Liver (tissue), 10 donors: ENCODE results near the gene KRTAP21-3. TPM values are rescaled to one million over a fixed set of nuclear protein-coding genes. Genes with fewer than 3 reads are reported as not detected.

Source experiments
- DNase-seq: peaks from one replicate; pipeline ENCODE4 v3.0.0-alpha.2; 2017; ENCODE audit warnings: low spot score
- H3K27ac ChIP-seq, 2 donors: one replicate each; pipeline ENCODE4 v1.7.0; 2013; ENCODE audit warnings: inconsistent platforms in 2 of 2, low read length in 2 of 2, control low read depth in 1 of 2, low read depth in 1 of 2, mild to moderate bottlenecking in 1 of 2
- H3K27me3 ChIP-seq, 4 donors: one replicate each; pipeline versions ENCODE4 v1.6.1 to v1.7.0; 2013; ENCODE audit warnings: low read length in 3 of 4, inconsistent platforms in 1 of 4, mild to moderate bottlenecking in 1 of 4, moderate library complexity in 1 of 4; ENCODE audit not compliant: control insufficient read depth in 4 of 4, insufficient read depth in 4 of 4
- H3K36me3 ChIP-seq, 4 donors: one replicate each; pipeline versions ENCODE4 v1.6.1 to v1.7.0; 2013; ENCODE audit warnings: low read length in 3 of 4, mild to moderate bottlenecking in 3 of 4, low read depth in 1 of 4, moderate library complexity in 1 of 4; ENCODE audit not compliant: control insufficient read depth in 4 of 4, insufficient read depth in 3 of 4
- H3K4me1 ChIP-seq, 4 donors: one replicate each; pipeline versions ENCODE4 v1.6.1 to v1.7.0; 2013; ENCODE audit warnings: low read length in 3 of 4, mild to moderate bottlenecking in 3 of 4, moderate library complexity in 1 of 4; ENCODE audit not compliant: control insufficient read depth in 4 of 4, insufficient read depth in 4 of 4
- H3K4me3 ChIP-seq, 3 donors: one replicate each; pipeline versions ENCODE4 v1.6.1 to v1.7.0; 2013; ENCODE audit warnings: low read length in 3 of 3, control low read depth in 1 of 3, low read depth in 1 of 3, mild to moderate bottlenecking in 1 of 3
- H3K9ac ChIP-seq, 2 donors: one replicate each; pipeline ENCODE4 v1.7.0; 2013; ENCODE audit warnings: low read length in 2 of 2, mild to moderate bottlenecking in 2 of 2, moderate library complexity in 2 of 2, control low read depth in 1 of 2, low read depth in 1 of 2
- H3K9me3 ChIP-seq, 4 donors: one replicate each; pipeline versions ENCODE4 v1.6.1 to v1.7.0; 2013; ENCODE audit warnings: low read length in 3 of 4; ENCODE audit not compliant: control insufficient read depth in 4 of 4
- ATF3 ChIP-seq: IDR thresholded peaks from 2 replicates; pipeline ENCODE4 v1.6.1; 2016; ENCODE audit warnings: antibody characterized with exemption
- CTCF ChIP-seq: fragments of 150-350 bp; IDR thresholded peaks from 2 replicates; pipeline ENCODE4 v1.5.1; 2017; ENCODE audit warnings: improper control_type of control experiment, low read depth, low read length; ENCODE audit not compliant: missing input control
- EGR1 ChIP-seq, 2 donors: IDR thresholded peaks; 2 replicates each; pipeline ENCODE4 v1.6.1; 2016 to 2018; ENCODE audit warnings: antibody characterized with exemption in 2 of 2, low read depth in 2 of 2
- FOXA1 ChIP-seq: IDR thresholded peaks from 2 replicates; pipeline ENCODE4 v1.6.1; 2016; ENCODE audit warnings: antibody characterized with exemption
- FOXA2 ChIP-seq: IDR thresholded peaks from 2 replicates; pipeline ENCODE4 v1.6.1; 2016; ENCODE audit warnings: antibody characterized with exemption
- GABPA ChIP-seq, 2 donors: IDR thresholded peaks in 1 of 2; conservative IDR thresholded peaks in 1 of 2; 2 replicates each; pipeline ENCODE4 v1.6.1; 2016; ENCODE audit warnings: antibody characterized with exemption in 2 of 2, mild to moderate bottlenecking in 1 of 2, moderate library complexity in 1 of 2
- HNF4A ChIP-seq, 2 donors: conservative IDR thresholded peaks; 2 replicates each; pipeline ENCODE4 v1.6.1; 2016; ENCODE audit warnings: antibody characterized with exemption in 2 of 2, mild to moderate bottlenecking in 2 of 2
- HNF4G ChIP-seq: IDR thresholded peaks from 2 replicates; pipeline ENCODE4 v1.6.1; 2016; ENCODE audit warnings: antibody characterized with exemption
- JUND ChIP-seq, 2 donors: IDR thresholded peaks; 2 replicates each; pipeline ENCODE4 v1.6.1; 2016; ENCODE audit warnings: antibody characterized with exemption in 2 of 2
- NR2F2 ChIP-seq: IDR thresholded peaks from 2 replicates; pipeline ENCODE4 v1.6.1; 2016; ENCODE audit warnings: antibody characterized with exemption
- RAD21 ChIP-seq, 2 donors: IDR thresholded peaks; 2 replicates each; pipeline ENCODE4 v1.6.1; 2016; ENCODE audit warnings: antibody characterized with exemption in 2 of 2, mild to moderate bottlenecking in 2 of 2
- REST ChIP-seq: IDR thresholded peaks from 2 replicates; pipeline ENCODE4 v1.6.1; 2016; ENCODE audit warnings: antibody characterized with exemption, mild to moderate bottlenecking
- SP1 ChIP-seq: IDR thresholded peaks from 2 replicates; pipeline ENCODE4 v1.6.1; 2018; ENCODE audit warnings: antibody characterized with exemption, mild to moderate bottlenecking
- TAF1 ChIP-seq: conservative IDR thresholded peaks from 2 replicates; pipeline ENCODE4 v1.6.1; 2016; ENCODE audit warnings: antibody characterized with exemption, mild to moderate bottlenecking
- ZBTB33 ChIP-seq: IDR thresholded peaks from 2 replicates; pipeline ENCODE4 v1.6.1; 2016; ENCODE audit warnings: antibody characterized with exemption
- WGBS: extraction: QIAGEN DNeasy Blood & Tissue Kit; methylation state at CpG from one replicate; pipeline ENCODE4 v1.1.7; 2013; 5-methylcytosine and 5-hydroxymethylcytosine counted together
- polyA plus RNA-seq, 2 donors: library from polyadenylated mRNA; stranded (reverse) in 1 of 2; unstranded in 1 of 2; fragments of 200-250 nt in 1 of 2; fragments of >200 nt in 1 of 2; fragmentation: Nextera tagmentation in 1 of 2; extraction: Ambion mirVana in 1 of 2; gene quantifications; one replicate each; pipeline versions ENCODE4 v1.2.1 to v1.2.3, GENCODE V29; 2013 to 2015
- small RNA-seq: library from RNA; depleted of rRNA; stranded (forward); fragments of <200 nt; gene quantifications from one replicate; pipeline ENCODE3, GENCODE V24; 2014
- total RNA-seq, 2 donors: library from RNA; depleted of rRNA; stranded (reverse); fragments of >200 nt; gene quantifications; one replicate each; pipeline ENCODE4 v1.2.3, GENCODE V29; 2014
- donor health status: healthy.
- donor health status: healthy.
- donor health status: healthy.
- donor health status: healthy.
- donor health status: healthy.

KRTAP21-3 gene
- total and polyA plus RNA-seq, 4 donors = not detected

- Histone ChIP-seq H3K27ac (no peak overlapping the region), H3K36me3 (no peaks in the 10 kb centered on the region), H3K27me3 (no peaks in the 10 kb centered on the region), H3K4me1 (no peaks in the 10 kb centered on the region), H3K9me3 (no peaks in the 10 kb centered on the region), H3K4me3 (no peak overlapping the region), H3K9ac (no peak overlapping the region)
- TF ChIP-seq TAF1 = no peak
- no peak for TF ChIP-seq FOXA1
- TF ChIP-seq HNF4A (conservative IDR thresholded peaks at IDR 0.05) = no peak
- TF ChIP-seq EGR1 (IDR thresholded peaks at IDR 0.05; ENCODE audit: low read depth in 2 of 2) = no peak
- TF ChIP-seq ZBTB33 = no peak
- no peak for TF ChIP-seq ATF3
- TF ChIP-seq RAD21 (IDR thresholded peaks at IDR 0.05) = no peak
- no peak for TF ChIP-seq SP1
- TF ChIP-seq FOXA2 = no peak
- no peak for TF ChIP-seq NR2F2
- no peak for TF ChIP-seq JUND (IDR thresholded peaks at IDR 0.05)
- no peak for TF ChIP-seq CTCF
- no peak for TF ChIP-seq REST
- no peak for TF ChIP-seq GABPA (IDR thresholded peaks at IDR 0.05 in 1 of 2, conservative IDR thresholded peaks at IDR 0.05 in 1 of 2)
- TF ChIP-seq HNF4G = no peak
- 61% methylated on average over 1 of the region's 1 CpG for WGBS
- no peak for DNase-seq
Measured at GRCh38 chr21:30668776-30669175, 49.8 kb downstream of the KRTAP21-3 start.

Small RNAs within 50 kb of the gene (small RNA-seq; reads per million reads assigned to genes)
- gene AP000244.1 (not detected), gene KRTAP21-3 (not detected)

Other genes starting within 250 kb of the KRTAP21-3 start
- not detected for gene KRTAP19-1, start 238.4 kb downstream of the KRTAP21-3 start, total RNA-seq
- gene KRTAP19-1, start 238.4 kb downstream of the KRTAP21-3 start, polyA plus RNA-seq = not detected
- gene KRTAP19-2, start 231.3 kb downstream of the KRTAP21-3 start, total RNA-seq = not detected
- not detected for gene KRTAP19-2, start 231.3 kb downstream of the KRTAP21-3 start, polyA plus RNA-seq
- not detected for gene KRTAP19-3, start 226.8 kb downstream of the KRTAP21-3 start, total RNA-seq
- gene KRTAP19-3, start 226.8 kb downstream of the KRTAP21-3 start, polyA plus RNA-seq = not detected
- not detected for gene KRTAP19-4, start 221.6 kb downstream of the KRTAP21-3 start, total RNA-seq
- gene KRTAP19-4, start 221.6 kb downstream of the KRTAP21-3 start, polyA plus RNA-seq = not detected
- not detected for gene KRTAP19-5, start 216.6 kb downstream of the KRTAP21-3 start, total RNA-seq
- not detected for gene KRTAP19-5, start 216.6 kb downstream of the KRTAP21-3 start, polyA plus RNA-seq
- not detected for gene KRTAP19-6, start 176.9 kb downstream of the KRTAP21-3 start, total RNA-seq
- not detected for gene KRTAP19-6, start 176.9 kb downstream of the KRTAP21-3 start, polyA plus RNA-seq
- not detected for gene KRTAP19-7, start 157.5 kb downstream of the KRTAP21-3 start, total RNA-seq
- not detected for gene KRTAP19-7, start 157.5 kb downstream of the KRTAP21-3 start, polyA plus RNA-seq
- not detected for gene KRTAP22-2, start 128.4 kb downstream of the KRTAP21-3 start, total RNA-seq
- gene KRTAP22-2, start 128.4 kb downstream of the KRTAP21-3 start, polyA plus RNA-seq = not detected
- gene KRTAP6-3, start 126.3 kb downstream of the KRTAP21-3 start, total RNA-seq = not detected
- gene KRTAP6-3, start 126.3 kb downstream of the KRTAP21-3 start, polyA plus RNA-seq = not detected
- not detected for gene KRTAP6-2, start 119.9 kb downstream of the KRTAP21-3 start, total RNA-seq
- gene KRTAP6-2, start 119.9 kb downstream of the KRTAP21-3 start, polyA plus RNA-seq = not detected
- gene KRTAP22-1, start 117.7 kb downstream of the KRTAP21-3 start, total RNA-seq = not detected
- gene KRTAP22-1, start 117.7 kb downstream of the KRTAP21-3 start, polyA plus RNA-seq = not detected
- not detected for gene KRTAP6-1, start 104.8 kb downstream of the KRTAP21-3 start, total RNA-seq
- not detected for gene KRTAP6-1, start 104.8 kb downstream of the KRTAP21-3 start, polyA plus RNA-seq
- gene KRTAP20-1, start 102.4 kb downstream of the KRTAP21-3 start, total RNA-seq = not detected
- gene KRTAP20-1, start 102.4 kb downstream of the KRTAP21-3 start, polyA plus RNA-seq = not detected
- gene KRTAP20-4, start 98.2 kb downstream of the KRTAP21-3 start, total RNA-seq = not detected
- not detected for gene KRTAP20-4, start 98.2 kb downstream of the KRTAP21-3 start, polyA plus RNA-seq
- gene KRTAP20-2, start 83.6 kb downstream of the KRTAP21-3 start, total RNA-seq = not detected
- not detected for gene KRTAP20-2, start 83.6 kb downstream of the KRTAP21-3 start, polyA plus RNA-seq
- gene KRTAP20-3, start 75.9 kb downstream of the KRTAP21-3 start, total RNA-seq = not detected
- gene KRTAP20-3, start 75.9 kb downstream of the KRTAP21-3 start, polyA plus RNA-seq = not detected
- not detected for gene KRTAP21-2, start 28.5 kb upstream of the KRTAP21-3 start, total RNA-seq
- gene KRTAP21-2, start 28.5 kb upstream of the KRTAP21-3 start, polyA plus RNA-seq = not detected
- not detected for gene KRTAP21-1, start 36.7 kb upstream of the KRTAP21-3 start, total RNA-seq
- not detected for gene KRTAP21-1, start 36.7 kb upstream of the KRTAP21-3 start, polyA plus RNA-seq
- not detected for gene KRTAP8-1, start 94.5 kb upstream of the KRTAP21-3 start, total RNA-seq
- not detected for gene KRTAP8-1, start 94.5 kb upstream of the KRTAP21-3 start, polyA plus RNA-seq
- not detected for gene KRTAP7-1, start 111.0 kb upstream of the KRTAP21-3 start, total RNA-seq
- gene KRTAP7-1, start 111.0 kb upstream of the KRTAP21-3 start, polyA plus RNA-seq = not detected
- gene KRTAP11-1, start 162.8 kb upstream of the KRTAP21-3 start, total RNA-seq = not detected
- not detected for gene KRTAP11-1, start 162.8 kb upstream of the KRTAP21-3 start, polyA plus RNA-seq